BE2C (cell line): Measurements from ENCODE around the gene CFP.

ENCODE experiments used
- DNase-seq: peaks from one replicate; pipeline ENCODE4 v3.0.0-alpha.2; 2020
- H3K27me3 ChIP-seq: fragments of 250-450 bp; sonication (Bioruptor Pico); 2 replicates; pipeline ENCODE4 v1.5.1; 2020; ENCODE audit warnings: mild to moderate bottlenecking
- H3K36me3 ChIP-seq: fragments of 250-450 bp; sonication (Bioruptor Pico); 2 replicates; pipeline ENCODE4 v1.5.1; 2020; ENCODE audit warnings: mild to moderate bottlenecking
- H3K4me1 ChIP-seq: fragments of 250-450 bp; sonication (Bioruptor Pico); 2 replicates; pipeline ENCODE4 v1.5.1; 2020
- H3K4me3 ChIP-seq: 2 replicates; pipeline ENCODE4 v1.5.1; 2011; ENCODE audit warnings: low read depth, low read length
- H3K9me3 ChIP-seq: fragments of 250-450 bp; sonication (Bioruptor Pico); 2 replicates; pipeline ENCODE4 v1.5.1; 2020
- TF ChIP-seq, protein P1 (sequence below): IDR thresholded peaks from 2 replicates; pipeline ENCODE4 v1.5.1; 2012; ENCODE audit warnings: mild to moderate bottlenecking, low read depth, low read length

Gene CFP

DNA sequence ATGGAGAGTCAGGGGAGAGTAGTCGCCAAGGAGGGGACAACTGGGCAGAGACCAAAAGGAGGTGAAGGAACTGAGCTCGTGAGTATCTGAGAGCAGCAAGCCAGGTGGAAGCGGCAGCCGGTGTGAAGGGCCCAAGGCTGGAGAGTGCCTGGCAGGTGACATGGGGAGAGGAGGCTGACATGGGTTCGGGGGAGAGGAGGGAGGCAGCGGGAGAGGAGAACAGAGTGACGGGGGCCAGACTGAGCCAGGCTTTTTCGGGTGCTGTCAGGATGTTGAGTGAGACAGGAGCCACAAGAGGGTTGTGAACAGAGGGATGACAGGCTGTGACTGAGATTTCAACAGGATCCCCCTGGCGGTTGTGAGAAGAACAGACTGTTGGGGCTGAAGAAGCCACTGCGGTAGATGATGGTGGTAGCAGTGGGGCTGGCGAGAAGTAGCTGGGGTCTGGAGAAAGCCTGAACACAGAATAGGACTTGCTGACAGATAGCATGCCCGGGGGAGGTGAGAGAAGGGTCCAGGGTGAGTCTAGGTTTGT, 14.9 kb upstream of the CFP start:
- DNase-seq, result peak; percentile 45
- Histone ChIP-seq H3K4me1 (no peaks in the 10 kb centered on the region), H3K27me3 (no peaks in the 10 kb centered on the region), H3K9me3 (no peaks in the 10 kb centered on the region), H3K36me3 (peaks cover 8% of the 10 kb centered on the region), H3K4me3 (no peak overlapping the region)
- TF ChIP-seq, protein P1, sequence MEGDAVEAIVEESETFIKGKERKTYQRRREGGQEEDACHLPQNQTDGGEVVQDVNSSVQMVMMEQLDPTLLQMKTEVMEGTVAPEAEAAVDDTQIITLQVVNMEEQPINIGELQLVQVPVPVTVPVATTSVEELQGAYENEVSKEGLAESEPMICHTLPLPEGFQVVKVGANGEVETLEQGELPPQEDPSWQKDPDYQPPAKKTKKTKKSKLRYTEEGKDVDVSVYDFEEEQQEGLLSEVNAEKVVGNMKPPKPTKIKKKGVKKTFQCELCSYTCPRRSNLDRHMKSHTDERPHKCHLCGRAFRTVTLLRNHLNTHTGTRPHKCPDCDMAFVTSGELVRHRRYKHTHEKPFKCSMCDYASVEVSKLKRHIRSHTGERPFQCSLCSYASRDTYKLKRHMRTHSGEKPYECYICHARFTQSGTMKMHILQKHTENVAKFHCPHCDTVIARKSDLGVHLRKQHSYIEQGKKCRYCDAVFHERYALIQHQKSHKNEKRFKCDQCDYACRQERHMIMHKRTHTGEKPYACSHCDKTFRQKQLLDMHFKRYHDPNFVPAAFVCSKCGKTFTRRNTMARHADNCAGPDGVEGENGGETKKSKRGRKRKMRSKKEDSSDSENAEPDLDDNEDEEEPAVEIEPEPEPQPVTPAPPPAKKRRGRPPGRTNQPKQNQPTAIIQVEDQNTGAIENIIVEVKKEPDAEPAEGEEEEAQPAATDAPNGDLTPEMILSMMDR, result peak; percentile 70

DNA sequence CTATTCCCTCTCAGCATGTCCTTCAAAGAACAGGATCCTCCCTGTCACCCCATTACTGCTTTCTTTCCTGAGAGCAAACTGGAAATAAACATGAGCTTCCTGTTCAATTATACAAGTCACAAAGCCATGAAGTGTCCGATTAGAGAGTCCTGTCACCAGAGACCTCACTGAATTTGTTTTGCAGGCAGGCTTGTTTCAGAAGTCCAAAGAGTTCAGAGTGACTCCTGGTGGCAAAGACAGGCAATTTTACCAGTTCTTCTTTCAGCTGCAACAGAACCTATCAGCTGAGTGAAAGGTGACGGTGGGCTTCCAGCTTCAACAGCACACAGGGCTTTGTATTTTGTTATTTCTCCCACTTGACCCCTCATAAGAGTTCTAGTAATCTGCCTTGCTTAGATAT, 14.2 kb upstream of the CFP start:
- peaks cover 11% of the 10 kb centered on the region for H3K36me3 ChIP-seq
- DNase-seq, result no peak
- H3K4me3 ChIP-seq, result no peak overlapping the region
- H3K9me3 ChIP-seq, result no peaks in the 10 kb centered on the region
- TF ChIP-seq, protein P1, result peak; percentile 45
- H3K4me1 ChIP-seq, result no peaks in the 10 kb centered on the region
- no peaks in the 10 kb centered on the region for H3K27me3 ChIP-seq

DNA sequence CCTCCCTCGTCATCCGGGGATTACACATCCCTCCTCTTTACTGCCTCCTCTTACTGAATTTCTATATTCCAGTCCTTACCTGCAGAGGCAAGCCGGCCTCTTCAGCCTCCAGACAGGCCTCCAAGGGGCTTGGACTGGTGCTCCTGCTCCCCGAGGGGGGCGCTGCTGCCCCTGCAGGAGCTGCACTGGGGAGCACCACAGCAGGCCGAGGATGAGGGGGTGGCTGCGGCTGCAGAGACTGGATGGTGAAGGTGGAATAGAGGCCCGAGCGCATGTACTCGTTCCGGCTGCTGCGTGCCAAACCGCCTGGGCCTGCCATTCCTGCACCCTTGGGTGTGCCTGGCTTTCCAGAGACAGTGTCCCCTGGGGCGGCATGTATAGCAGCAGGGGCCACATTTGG, 9.1 kb upstream of the CFP start:
- no peaks in the 10 kb centered on the region for H3K27me3 ChIP-seq
- no peaks in the 10 kb centered on the region for H3K4me1 ChIP-seq
- TF ChIP-seq, protein P1, result no peak
- no peak for DNase-seq
- peaks cover 20% of the 10 kb centered on the region for H3K36me3 ChIP-seq
- no peak overlapping the region for H3K4me3 ChIP-seq
- no peaks in the 10 kb centered on the region for H3K9me3 ChIP-seq

DNA sequence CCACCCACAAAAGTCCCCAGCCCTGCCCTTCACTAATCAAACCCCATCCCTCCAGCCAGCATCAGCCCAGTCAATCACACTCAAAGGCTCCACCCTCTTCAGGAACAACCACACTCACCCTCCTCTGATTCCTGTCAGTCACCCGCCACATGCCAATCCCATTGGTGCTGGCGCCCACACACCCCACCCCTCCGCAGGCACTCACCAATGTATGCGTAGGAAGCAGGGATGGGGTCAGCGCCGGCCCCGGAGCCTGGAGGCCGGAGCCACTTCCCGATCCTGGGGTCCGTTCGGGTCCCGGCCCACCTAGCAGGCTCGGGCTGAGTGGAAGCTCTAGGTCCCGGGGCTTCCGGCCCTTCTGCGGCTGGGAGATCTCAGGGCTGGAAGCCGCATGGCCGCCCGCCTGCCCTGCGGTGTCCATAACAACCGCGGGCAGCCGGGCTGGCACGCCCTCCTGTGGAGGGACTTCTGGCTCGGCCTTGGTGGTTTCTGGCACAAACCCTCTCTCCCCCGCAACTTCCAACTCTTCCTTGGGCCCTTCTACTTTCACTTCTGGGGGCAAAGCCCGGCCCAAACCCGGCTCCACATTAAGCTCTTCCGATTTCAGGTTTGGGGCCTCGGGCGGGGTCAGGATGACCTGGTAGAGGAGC, 7.9 kb upstream of the CFP start:
- no peak for DNase-seq
- Histone ChIP-seq H3K9me3 (no peaks in the 10 kb centered on the region), H3K27me3 (no peaks in the 10 kb centered on the region), H3K4me1 (no peaks in the 10 kb centered on the region), H3K36me3 (peaks cover 20% of the 10 kb centered on the region), H3K4me3 (no peak overlapping the region)
- TF ChIP-seq, protein P1, result no peak

DNA sequence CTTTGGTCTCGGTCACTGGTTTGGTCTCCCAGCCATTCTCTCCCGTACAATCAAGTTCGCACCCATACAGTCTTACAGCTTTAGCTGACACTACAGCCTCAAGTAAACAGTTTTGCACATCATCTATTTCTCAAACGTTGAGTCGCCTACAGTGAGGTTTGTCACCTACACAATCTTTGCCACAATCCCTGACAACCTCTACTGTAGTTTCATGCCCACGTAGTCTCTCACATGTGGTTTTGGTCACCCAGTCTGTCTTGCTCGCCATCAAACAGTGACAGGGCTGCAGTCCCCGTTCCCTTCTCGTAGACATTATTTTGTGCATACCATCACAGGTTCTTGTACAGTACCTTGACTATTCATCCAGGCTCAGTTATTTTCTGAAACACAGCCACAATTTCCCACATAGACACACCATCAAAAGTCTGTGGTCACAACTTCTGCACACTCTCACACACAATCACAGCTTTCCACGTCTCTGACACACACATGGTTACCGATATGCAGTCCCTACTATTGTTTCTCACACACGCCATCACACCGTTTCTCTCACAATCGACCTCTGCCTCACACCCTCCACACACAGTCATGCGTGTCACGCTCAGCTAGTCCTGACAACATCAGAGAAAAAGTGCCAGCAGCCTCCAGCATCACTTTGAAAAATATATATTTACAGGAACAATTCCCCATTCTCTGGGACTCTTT, 5.3 kb upstream of the CFP start:
- Histone ChIP-seq H3K9me3 (no peaks in the 10 kb centered on the region), H3K27me3 (no peaks in the 10 kb centered on the region), H3K4me1 (no peaks in the 10 kb centered on the region), H3K4me3 (no peak overlapping the region), H3K36me3 (peaks cover 16% of the 10 kb centered on the region)
- no peak for DNase-seq
- TF ChIP-seq, protein P1, result no peak
